Endothelial cell of umbilical vein (primary cell): ENCODE data around the gene MRPL58. TPM values are rescaled to one million over a fixed set of nuclear protein-coding genes. Genes with fewer than 3 reads are reported as not detected.

Experiments used
- BruUV-seq: library from RNA; stranded (reverse); fragments of 400-500 nt; replicated peaks from 2 replicates; lab custom pipeline; 2021; lab: Mats Ljungman, UMichigan
- CTCF ChIA-PET: fragments of 300-600, 350-600 bp; sonication (Branson Sonifier 250); formaldehyde crosslinking; loops from one replicate; lab custom pipeline; 2021; ENCODE audit warnings: antibody characterized with exemption, inconsistent platforms; lab: Charles Lee
- POLR2A ChIA-PET: fragments of 300-600, 350-600 bp; sonication (Branson Sonifier 250); formaldehyde crosslinking; loops from one replicate; lab custom pipeline; 2021; ENCODE audit warnings: antibody characterized with exemption, inconsistent platforms; lab: Charles Lee
- DNase-seq: peaks from one replicate; pipeline ENCODE4 v3.0.0-alpha.2; 2011; ENCODE audit warnings: low read depth, low spot score
- FAIRE-seq: peaks from 2 replicates; lab custom pipeline; 2011; peaks lifted over from hg19 to GRCh38; lab: Jason Lieb, UNC
- H2AFZ ChIP-seq: 2 replicates; pipeline ENCODE4 v1.6.0; 2012; ENCODE audit warnings: low read depth, low read length, control low read depth, inconsistent platforms
- H3K27ac ChIP-seq: 2 replicates; pipeline ENCODE4 v1.5.1; 2011; ENCODE audit warnings: low read depth, mild to moderate bottlenecking, control low read depth, low read length, moderate library complexity; ENCODE audit not compliant: insufficient read depth
- H3K27me3 ChIP-seq, 2 experiments: 2 replicates each; pipeline versions ENCODE4 v1.6.0 to v1.6.1; 2011; ENCODE audit warnings: low read length in 2 of 2, mixed read lengths in 1 of 2; ENCODE audit not compliant: control insufficient read depth in 2 of 2, insufficient read depth in 2 of 2
- H3K36me3 ChIP-seq, 2 experiments: 2 replicates in 1 of 2; 3 replicates in 1 of 2; pipeline ENCODE4 v1.5.1; 2011; ENCODE audit warnings: low read length in 2 of 2, mild to moderate bottlenecking in 1 of 2, moderate library complexity in 1 of 2; ENCODE audit not compliant: control insufficient read depth in 2 of 2, insufficient read depth in 2 of 2; ENCODE audit errors: extremely low read depth in 1 of 2
- H3K4me1 ChIP-seq: 3 replicates; pipeline ENCODE4 v1.5.1; 2011; ENCODE audit warnings: mild to moderate bottlenecking, low read length; ENCODE audit not compliant: control insufficient read depth, insufficient read depth; ENCODE audit errors: extremely low read depth
- H3K4me2 ChIP-seq: 2 replicates; pipeline ENCODE4 v1.6.1; 2011; ENCODE audit warnings: low read length, control low read depth, mixed read lengths; ENCODE audit not compliant: insufficient read depth
- H3K4me3 ChIP-seq, 3 experiments: fragments of 200-600 bp in 1 of 3; sonication (generic), shearing (Covaris generic) in 1 of 3; replicated peaks in 1 of 3; 2 replicates each; pipeline ENCODE4 v1.5.1; 2011 to 2016; ENCODE audit warnings: control low read depth in 3 of 3, low read length in 3 of 3, mild to moderate bottlenecking in 2 of 3, inconsistent platforms in 1 of 3, low read depth in 1 of 3, moderate library complexity in 1 of 3; ENCODE audit not compliant: insufficient read depth in 1 of 3
- H3K79me2 ChIP-seq: 2 replicates; pipeline ENCODE4 v1.6.0; 2012; ENCODE audit warnings: low read length, inconsistent platforms; ENCODE audit not compliant: control insufficient read depth, insufficient read depth
- H3K9ac ChIP-seq: replicated peaks from 2 replicates; pipeline ENCODE3; 2011; ENCODE audit warnings: low read length, control low read depth; ENCODE audit not compliant: insufficient read depth; ENCODE audit errors: extremely low read depth
- H3K9me1 ChIP-seq: replicated peaks from 3 replicates; pipeline ENCODE4 v1.6.0; 2011; ENCODE audit warnings: mild to moderate bottlenecking, low read length; ENCODE audit not compliant: control insufficient read depth, insufficient read depth; ENCODE audit errors: extremely low read depth
- H3K9me3 ChIP-seq: replicated peaks from 2 replicates; pipeline ENCODE4 v1.5.1; 2012; ENCODE audit warnings: low read length, inconsistent platforms; ENCODE audit not compliant: control insufficient read depth, insufficient read depth
- H4K20me1 ChIP-seq: replicated peaks from 2 replicates; pipeline ENCODE3; 2011; ENCODE audit warnings: mild to moderate bottlenecking, low read length; ENCODE audit not compliant: control insufficient read depth, insufficient read depth; ENCODE audit errors: extremely low read depth
- EZH2 ChIP-seq: IDR thresholded peaks from 2 replicates; pipeline ENCODE4 v1.6.1; 2012; ENCODE audit warnings: borderline replicate concordance, low read depth, mild to moderate bottlenecking, moderate library complexity, low read length, inconsistent platforms; ENCODE audit not compliant: severe bottlenecking
- FOS ChIP-seq: IDR thresholded peaks from 2 replicates; pipeline ENCODE4 v1.6.1; 2011; ENCODE audit warnings: mild to moderate bottlenecking, low read length, moderate library complexity, borderline replicate concordance; ENCODE audit not compliant: insufficient read depth
- GATA2 ChIP-seq: IDR thresholded peaks from 2 replicates; pipeline ENCODE4 v1.7.0; 2011; ENCODE audit warnings: low read depth, mild to moderate bottlenecking, moderate library complexity, mixed read lengths, low read length; ENCODE audit not compliant: insufficient read length, insufficient read depth
- JUN ChIP-seq: IDR thresholded peaks from 2 replicates; pipeline ENCODE4 v1.6.1; 2011; ENCODE audit warnings: borderline replicate concordance, low read depth; ENCODE audit not compliant: insufficient read length, insufficient read depth
- MAX ChIP-seq: IDR thresholded peaks from 2 replicates; pipeline ENCODE4 v1.6.1; 2011; ENCODE audit not compliant: insufficient read depth, insufficient read length
- MYC ChIP-seq: IDR thresholded peaks from one replicate; pipeline ENCODE4 v1.6.1; 2011; ENCODE audit warnings: mild to moderate bottlenecking, low read depth, low read length
- POLR2A ChIP-seq: IDR thresholded peaks from 2 replicates; pipeline ENCODE4 v1.6.1; 2012; ENCODE audit warnings: low read depth, mild to moderate bottlenecking, control low read depth, low read length
- POLR2AphosphoS5 ChIP-seq: IDR thresholded peaks from 2 replicates; pipeline ENCODE4 v1.6.1; 2012; ENCODE audit warnings: low read depth, mild to moderate bottlenecking, control low read depth, low read length, moderate library complexity; ENCODE audit not compliant: insufficient read depth
- dilution Hi-C: fragments of 300-500 bp; cut with MboI; formaldehyde crosslinking; loops from one replicate; pipeline ENCODE4 v1.15.0; 2019; ENCODE audit warnings: low sequenced_read_pairs; ENCODE audit not compliant: extremely low pct_ligation_motif_present
- intact Hi-C: fragments of 100-400 bp; cut with micrococcal nuclease; formaldehyde crosslinking; loops from one replicate; pipeline ENCODE4 v1.10.0; 2022
- polyA plus RNA-seq, 4 experiments: library from polyadenylated mRNA; depleted of rRNA in 3 of 4; stranded (reverse) in 3 of 4; unstranded in 1 of 4; fragments of >200 nt; gene quantifications; 2 replicates each; pipeline versions ENCODE4 v1.2.1 to v1.2.3, GENCODE V29; 2011 to 2012; ENCODE audit warnings: missing spikeins in 1 of 4
- total RNA-seq: library from RNA; stranded (reverse); gene quantifications from 2 replicates; pipeline ENCODE4 v1.2.3, GENCODE V29; 2021
- TF ChIP-seq, protein P1 (sequence below), 2 donors: IDR thresholded peaks; 1 replicate in 1 of 2; 2 replicates in 1 of 2; pipeline ENCODE4 v1.5.1; 2011; ENCODE audit warnings: low read length in 2 of 2, mild to moderate bottlenecking in 2 of 2, moderate library complexity in 2 of 2, control low read depth in 1 of 2, inconsistent platforms in 1 of 2, low read depth in 1 of 2; ENCODE audit not compliant: insufficient read depth in 1 of 2; ENCODE audit errors: extremely low read depth in 1 of 2

Gene MRPL58
- total and polyA plus RNA-seq, 2 donors (not counting 3 experiments of a cell fraction or from before 2014, with no cell fraction given): 38.0 to 43.7 TPM

GRCh38 chr17:75011401-75012095 lies 922 bp upstream of the MRPL58 start:
- FAIRE-seq: no peak
- Histone ChIP-seq H3K27me3 (no peaks in the 10 kb centered on the region), H3K4me3 (peak overlapping the region in 2 of 3 experiments; percentile 14 to 51), H3K36me3 (no peaks in the 10 kb centered on the region), H3K79me2 (peaks cover 10% of the 10 kb centered on the region), H3K9ac (peak overlapping the region; percentile 83), H3K4me1 (peaks cover 16% of the 10 kb centered on the region), H4K20me1 (no peaks in the 10 kb centered on the region), H2AFZ (peak overlapping the region; percentile 72), H3K9me1 (no peaks in the 10 kb centered on the region), H3K27ac (peak overlapping the region; percentile 67), H3K4me2 (peak overlapping the region; percentile 74), H3K9me3 (no peaks in the 10 kb centered on the region)
- no TSS peak for BruUV-seq
- DNase-seq: peak; percentile 32
- POLR2A ChIA-PET: interaction anchor here (1.1 to 2.8 kb wide), 3 partner anchors 24 to 139 kb away, joined by 3 to 17 read pairs (median 10); partner anchors contain the start of genes CDR2L and FDXR
- dilution Hi-C loops (no loop called here), intact Hi-C loops (loop anchor here (1.0 kb wide), 3 partner anchors 22 to 50 kb away; no protein-coding TSS in a partner anchor)
- CTCF ChIA-PET: interaction anchor here (0.9 to 6.0 kb wide), 19 partner anchors 12 to 194 kb away, joined by 3 to 134 read pairs (median 6); partner anchors contain the start of genes CDR2L, HID1, NT5C and NUP85
- TF ChIP-seq POLR2A: no peak
- TF ChIP-seq POLR2AphosphoS5: no peak
- no peak for TF ChIP-seq EZH2
- TF ChIP-seq, protein P1, sequence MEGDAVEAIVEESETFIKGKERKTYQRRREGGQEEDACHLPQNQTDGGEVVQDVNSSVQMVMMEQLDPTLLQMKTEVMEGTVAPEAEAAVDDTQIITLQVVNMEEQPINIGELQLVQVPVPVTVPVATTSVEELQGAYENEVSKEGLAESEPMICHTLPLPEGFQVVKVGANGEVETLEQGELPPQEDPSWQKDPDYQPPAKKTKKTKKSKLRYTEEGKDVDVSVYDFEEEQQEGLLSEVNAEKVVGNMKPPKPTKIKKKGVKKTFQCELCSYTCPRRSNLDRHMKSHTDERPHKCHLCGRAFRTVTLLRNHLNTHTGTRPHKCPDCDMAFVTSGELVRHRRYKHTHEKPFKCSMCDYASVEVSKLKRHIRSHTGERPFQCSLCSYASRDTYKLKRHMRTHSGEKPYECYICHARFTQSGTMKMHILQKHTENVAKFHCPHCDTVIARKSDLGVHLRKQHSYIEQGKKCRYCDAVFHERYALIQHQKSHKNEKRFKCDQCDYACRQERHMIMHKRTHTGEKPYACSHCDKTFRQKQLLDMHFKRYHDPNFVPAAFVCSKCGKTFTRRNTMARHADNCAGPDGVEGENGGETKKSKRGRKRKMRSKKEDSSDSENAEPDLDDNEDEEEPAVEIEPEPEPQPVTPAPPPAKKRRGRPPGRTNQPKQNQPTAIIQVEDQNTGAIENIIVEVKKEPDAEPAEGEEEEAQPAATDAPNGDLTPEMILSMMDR (IDR thresholded peaks at IDR 0.05; ENCODE audit: extremely low read depth in 1 of 2, insufficient read depth in 1 of 2, low read depth in 1 of 2, low read length in 2 of 2): no peak
- no peak for TF ChIP-seq GATA2
- no peak for TF ChIP-seq FOS
- TF ChIP-seq JUN: no peak
- TF ChIP-seq MYC: no peak
- no peak for TF ChIP-seq MAX
